NCI-H2227 treated with DMSO at 0.1 percent for 48 hours (cell line): ENCODE data around the gene XPR1.

Experiments used
- DNase-seq: peaks from one replicate; lab custom pipeline; 2025; lab: John Stamatoyannopoulos, UW

Gene XPR1

DNA sequence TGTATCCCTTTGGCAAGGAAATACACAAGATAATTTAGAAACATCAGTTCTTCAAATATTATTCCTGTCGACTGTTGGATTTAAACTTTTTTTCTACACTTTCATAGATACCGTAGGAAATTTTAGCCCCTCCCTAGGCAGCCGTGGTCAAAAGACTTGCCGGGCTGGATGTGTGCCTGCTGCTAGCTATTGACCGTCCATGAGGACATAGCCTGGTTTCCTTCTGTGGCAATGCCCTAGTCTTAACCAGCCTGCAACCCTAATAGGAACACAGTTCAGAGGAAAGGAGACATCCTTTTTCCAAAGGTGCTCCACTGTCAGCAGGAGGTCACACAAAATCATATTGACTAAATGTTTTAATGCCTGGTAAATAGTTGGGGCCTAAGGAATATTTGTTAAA is 260.4 kb downstream of the XPR1 start:
- no peak for DNase-seq

DNA sequence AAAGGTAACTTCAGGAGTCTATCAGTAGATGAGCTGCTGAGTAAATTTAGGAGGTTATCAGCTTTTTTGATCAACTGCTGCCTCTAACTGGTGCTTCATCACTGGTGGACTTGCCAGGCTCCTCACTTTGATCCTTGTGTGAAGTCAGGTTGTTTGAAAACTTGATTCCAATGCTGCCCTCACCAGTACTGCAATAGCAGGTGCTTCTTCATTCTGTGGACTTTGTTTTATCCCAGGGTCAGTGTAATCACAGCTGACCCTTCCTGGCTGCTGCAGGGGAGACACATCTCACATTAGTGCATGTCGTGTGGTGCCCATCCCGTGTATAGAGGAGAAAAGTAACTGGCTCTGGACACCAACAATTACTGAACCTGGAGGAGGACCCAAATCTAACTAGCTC is 260.9 kb downstream of the XPR1 start:
- no peak for DNase-seq

DNA sequence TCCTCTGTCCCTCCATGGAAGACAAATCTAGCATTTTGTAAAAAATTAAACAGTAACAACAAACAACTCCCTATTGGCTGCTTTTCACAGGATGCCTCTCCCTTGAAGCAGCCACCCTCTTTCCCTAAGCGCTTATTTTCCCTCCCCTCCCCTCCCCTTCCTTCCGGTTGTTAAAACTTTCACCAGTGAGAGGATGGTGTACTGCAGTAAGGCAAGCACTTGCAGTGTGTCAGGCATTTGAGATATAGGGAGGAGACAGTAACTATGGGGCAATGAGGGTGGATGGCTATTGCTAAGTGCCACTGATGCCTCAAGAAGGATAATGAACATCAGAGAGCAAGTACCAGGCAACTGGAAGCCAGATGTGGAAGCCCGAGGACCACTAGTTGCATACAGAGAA is 261.8 kb downstream of the XPR1 start:
- no peak for DNase-seq

DNA sequence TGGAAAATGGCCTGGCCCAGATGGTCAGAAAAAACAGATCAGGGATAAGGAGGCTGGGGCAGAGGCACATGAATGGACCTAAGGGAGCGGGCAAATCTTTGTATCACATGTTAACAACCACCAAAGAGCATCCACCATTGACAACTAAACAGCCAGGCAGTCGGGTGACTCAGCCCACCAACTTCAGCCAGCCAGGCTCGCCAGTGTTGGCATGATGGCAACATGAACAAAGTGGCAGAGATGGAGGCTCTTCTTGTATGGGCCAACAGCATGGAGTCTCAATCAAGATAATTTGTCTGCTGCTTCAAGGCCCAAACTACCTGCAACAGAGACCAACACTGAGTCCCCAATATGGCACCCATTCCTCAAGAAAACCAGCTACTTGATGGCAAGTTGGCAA is 264.3 kb downstream of the XPR1 start:
- DNase-seq = no peak

DNA sequence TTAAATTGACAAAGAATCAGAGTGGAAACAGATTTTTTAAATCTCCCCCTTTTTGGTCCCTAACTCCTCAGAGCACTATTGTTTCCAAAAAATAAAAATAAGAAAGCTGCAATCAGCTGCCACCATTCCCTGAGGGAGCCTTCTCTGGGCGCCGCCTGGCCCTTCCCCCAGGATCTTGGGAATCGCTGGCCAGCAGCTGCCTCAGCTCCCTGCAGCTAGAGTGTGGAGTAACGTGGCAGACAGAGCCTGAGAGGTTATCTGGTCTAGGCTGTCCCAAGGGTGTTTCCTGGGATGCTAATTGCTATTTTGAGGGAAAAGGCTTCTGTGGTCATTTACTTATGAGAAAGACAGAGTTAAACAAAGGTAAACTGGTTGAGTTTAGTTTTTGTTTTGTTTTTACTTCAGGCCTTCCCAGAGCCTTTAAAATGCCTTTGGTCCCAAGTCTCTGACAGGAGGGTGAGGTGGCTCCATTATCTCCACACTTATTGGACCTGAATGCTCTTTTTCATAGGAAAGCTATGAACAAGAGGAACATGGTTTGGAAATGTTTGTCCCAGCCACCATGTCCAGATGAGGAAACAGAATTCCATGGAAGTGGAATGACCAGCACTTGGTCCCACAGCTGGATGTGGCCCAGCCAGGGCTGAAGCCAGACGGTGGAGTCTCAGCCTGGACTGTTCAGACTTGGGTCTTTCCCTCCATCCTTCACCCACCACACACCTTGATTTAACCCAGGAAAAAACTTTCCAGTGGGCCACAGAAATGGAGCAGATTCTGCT is 266.8 kb downstream of the XPR1 start:
- no peak for DNase-seq

DNA sequence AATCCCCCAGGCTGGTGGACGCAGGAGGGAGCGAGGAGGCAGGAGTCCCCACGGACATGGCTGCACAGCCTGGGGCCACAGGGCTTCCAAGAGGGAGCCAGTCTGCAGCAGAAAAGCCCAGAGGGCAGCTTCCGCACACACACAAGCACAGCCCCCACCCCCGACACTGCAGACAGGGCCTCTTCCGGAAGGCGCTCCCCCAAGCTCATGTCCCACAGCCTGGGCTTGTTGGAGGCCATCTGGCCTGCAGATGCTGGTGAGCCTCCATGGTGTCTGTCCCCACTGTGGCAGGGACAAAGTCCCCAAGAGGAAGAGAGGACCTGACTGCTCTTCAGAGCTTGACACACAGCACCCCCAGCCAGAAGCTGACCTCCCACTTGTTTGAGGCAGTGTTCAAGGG is 267.4 kb downstream of the XPR1 start:
- no peak for DNase-seq

DNA sequence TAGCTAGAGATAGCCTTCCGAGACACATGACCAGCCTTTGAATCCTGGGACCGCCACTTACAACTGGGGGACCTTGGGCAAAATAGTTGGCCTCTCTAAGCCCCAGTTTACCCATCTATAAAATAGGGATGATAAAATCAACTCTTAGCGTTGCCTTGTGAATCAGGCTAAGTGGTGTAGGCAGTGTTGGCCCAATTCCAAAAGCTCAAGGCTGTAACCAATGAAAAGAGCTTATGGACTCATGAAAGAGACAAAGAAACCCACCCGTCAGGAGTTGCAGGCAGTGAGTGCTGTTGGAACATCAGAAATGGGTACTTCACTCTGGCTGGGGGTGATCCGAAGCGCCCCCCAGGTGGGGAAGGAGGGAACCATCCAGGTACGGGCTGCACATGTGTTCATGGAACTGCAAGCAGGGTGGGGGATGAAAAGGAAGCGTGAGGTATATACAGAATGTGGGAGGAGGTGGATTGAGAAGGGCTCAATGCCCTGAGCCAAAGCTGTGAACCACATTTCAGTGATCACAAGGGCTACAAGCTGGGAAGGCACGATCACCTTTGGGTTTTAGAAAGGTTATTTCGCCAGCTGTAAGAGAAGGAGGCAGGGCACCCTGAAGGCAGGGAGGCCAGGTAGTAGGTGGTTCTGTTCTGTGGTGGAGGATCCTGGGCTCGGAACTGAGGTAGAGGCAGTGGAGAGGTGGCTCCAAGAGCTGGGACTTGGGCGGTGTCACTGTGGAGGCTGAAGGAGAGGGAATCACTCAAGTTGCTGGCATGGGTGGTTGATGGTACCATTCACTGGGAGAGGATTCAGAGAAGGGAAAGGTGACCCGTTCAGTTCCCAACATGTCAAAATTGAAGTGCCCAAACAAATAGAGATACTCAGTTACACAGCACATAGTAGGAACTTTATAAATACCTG is 269.5 kb downstream of the XPR1 start:
- no peak for DNase-seq

DNA sequence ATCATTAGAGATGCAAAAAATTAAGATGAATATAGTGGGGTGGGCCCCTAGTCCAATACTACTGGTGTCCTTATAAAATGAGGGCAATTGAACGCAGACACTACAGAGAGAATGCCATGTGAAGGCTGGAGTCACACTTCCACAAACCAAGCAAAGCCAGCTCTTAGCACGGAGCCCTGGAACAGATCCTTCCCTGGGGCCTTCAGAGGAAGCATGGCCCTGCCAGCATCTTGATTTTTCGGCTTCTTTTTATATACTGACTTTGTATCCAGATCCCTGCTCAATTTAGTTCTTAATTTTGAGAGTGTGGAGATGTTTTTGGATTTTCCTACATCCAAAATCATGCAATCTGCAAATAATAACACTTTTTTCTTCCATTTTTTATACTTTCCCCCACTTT is 270.7 kb downstream of the XPR1 start:
- no peak for DNase-seq

DNA sequence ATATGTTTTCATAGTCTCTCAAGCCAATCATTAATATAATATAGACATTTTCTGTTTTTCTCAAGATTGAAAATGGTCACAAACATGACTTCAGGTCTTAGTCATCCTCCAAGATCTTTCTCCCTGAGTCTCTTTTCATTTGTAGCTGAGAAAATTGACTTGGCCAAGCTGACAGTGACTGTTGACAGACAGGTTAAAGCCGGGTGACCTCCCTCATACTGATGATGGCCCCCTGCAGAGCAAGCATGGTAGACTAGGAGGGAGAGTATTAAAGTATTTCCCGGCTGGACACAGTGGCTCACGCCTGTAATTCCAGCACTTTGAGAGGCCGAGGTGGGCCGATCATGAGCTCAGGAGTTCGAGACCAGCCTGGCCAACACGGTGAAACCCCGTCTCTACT is 274.1 kb downstream of the XPR1 start:
- no peak for DNase-seq

DNA sequence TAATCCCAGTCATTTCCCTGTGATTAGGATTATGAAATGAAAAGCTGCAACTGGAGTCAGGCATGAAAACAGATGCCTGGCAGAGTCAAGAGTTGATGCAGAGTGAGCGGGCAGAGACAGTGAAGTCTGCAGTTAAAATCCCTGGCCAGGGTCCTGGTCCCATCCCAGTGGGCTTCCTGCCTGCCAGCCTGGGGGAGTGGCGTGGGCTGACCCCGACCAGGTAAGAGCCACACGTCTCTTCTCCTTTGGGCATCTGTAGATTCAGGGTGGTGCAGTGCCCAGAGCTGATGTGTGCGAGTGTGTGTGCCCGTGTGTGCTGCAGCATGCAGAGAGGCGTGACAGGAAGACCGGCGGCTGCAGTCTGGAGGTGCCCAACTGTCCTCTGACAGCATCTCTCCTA is 274.7 kb downstream of the XPR1 start:
- DNase-seq = no peak

DNA sequence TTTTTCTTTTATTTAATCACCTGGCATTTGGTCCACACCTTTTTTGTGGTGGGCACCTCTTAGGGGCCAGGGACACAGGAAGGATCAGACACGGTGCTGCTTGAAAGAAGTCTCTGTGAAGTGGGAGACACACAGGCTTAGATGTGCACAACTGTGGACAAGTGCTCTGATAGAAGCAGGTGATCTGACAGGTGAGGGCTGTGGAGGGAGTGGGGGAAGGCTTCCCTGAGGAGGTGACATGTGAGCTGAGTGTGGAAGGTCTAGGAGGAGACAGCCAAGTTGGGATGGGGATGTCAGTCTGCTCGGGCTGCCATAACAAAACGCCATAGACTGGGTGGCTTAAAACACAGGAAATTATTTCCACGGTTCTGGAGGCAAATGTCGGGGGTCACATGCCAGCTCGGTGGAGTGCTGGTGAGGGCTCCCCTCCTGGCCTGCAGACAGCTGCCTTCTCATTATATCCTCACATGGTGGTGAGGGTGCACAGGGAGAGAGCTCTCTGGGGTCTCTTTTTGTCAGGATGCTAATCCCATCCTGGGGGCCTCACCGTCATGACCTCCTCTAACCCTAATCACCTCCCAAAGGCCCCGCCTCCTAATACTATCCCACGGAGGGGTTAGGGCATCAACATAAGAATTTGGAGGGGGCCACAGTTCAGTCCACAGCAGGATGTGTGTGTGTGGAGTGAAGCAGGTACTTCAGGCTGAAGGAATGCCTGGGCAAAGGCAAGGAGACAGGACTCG is 275.7 kb downstream of the XPR1 start:
- DNase-seq = no peak

DNA sequence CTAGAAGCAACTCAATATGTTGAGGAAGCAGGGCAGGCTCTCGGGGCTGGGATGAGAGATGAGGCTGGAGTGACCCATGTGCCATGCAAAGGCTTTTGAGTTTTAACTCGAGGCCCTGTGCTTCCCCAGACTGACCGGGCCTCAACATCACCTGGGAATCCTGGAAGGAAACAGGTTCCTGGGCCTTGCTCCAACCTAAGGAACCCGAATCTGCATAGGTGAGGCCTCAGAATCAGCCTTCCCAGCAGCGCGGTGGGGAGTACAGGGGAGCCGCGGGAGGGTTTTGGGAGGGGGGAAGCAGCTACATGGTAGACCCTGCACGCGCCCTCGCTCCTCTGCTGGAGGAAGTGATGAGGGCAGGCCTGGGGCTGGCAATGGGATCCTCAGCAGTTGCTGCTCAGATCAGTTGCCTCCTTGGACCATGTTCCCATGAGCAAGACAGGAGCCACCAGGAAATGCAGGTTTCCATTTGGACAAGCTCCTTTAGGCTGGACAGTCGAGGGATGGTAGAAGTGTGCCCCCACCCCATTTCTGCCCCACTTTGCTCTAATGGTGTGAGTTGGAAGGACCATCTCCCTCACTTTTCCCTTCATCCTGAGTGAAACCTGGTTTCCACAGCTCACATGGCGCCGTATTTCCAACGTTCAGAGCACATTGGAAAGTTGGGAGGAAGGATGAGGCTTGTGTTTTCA is 276.4 kb downstream of the XPR1 start:
- DNase-seq = no peak

DNA sequence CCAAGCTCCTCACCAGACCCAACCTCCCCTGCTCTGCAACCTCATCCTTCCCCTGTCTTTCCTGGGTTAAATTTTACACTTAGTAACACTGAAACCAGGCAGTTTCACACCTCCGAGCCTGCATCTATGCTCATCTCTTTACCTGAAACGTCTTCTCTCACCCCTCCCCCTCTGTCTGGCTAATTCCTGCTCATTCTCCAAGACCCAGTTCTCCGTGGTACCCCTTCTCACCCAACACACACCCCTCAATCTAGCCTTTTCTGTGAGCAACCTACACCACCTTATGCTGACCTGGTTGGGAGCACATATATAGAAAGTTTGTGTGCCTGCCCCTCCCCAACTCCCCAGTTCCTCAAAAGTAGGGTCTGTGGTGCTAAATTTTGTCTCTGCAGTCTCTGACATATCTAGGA is 277.2 kb downstream of the XPR1 start:
- DNase-seq = no peak

DNA sequence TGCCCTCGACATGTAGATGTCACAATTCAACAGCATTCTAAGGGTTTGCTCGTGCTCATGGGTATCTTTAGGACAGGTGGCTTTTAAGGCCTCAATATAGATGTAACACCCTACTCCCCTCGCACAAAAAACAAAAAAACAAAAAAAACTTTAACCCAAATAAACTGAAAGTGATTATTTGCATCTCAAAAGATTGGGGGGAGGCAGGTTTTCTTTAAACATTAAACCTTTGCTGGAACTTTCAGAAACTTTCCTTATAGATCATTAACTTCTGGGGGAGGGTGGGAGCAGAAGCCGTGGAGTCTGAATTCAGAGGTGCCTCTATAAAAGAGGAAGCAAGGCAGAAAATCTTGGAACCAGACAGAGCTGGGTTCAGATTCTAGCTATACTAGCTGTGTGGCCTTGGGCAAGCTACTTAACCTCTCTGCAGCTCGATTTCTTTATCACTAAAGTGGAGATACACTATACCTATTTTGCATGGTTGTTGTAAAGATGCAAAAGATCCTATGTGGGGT is 277.7 kb downstream of the XPR1 start:
- no peak for DNase-seq

DNA sequence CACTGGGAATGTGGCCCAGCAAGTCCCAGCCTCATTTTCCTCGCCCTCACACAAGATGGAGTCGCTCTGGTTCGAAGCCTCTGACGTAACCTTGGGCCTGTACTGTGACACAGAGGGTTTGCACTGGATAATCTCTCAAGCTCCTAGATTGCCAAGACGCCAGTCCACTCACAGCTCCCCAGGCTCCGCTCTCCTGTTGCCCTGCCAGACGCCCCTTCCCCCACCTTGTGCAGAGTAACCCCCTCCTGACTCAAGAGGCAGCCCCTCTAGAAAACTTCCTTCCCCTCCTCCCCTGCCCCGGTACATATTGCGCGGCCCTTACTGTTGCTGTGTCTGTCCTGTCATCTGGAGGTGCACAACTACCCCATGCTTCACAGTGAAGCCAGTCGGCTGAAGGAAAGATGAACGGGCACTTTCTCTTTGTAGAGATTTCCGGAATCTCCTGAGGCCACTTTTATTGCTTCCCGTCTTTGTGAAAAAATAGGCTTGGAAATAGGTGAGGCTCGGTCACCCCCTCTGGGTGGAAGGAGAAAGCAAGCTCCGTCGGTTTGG is 279.9 kb downstream of the XPR1 start:
- DNase-seq = no peak

DNA sequence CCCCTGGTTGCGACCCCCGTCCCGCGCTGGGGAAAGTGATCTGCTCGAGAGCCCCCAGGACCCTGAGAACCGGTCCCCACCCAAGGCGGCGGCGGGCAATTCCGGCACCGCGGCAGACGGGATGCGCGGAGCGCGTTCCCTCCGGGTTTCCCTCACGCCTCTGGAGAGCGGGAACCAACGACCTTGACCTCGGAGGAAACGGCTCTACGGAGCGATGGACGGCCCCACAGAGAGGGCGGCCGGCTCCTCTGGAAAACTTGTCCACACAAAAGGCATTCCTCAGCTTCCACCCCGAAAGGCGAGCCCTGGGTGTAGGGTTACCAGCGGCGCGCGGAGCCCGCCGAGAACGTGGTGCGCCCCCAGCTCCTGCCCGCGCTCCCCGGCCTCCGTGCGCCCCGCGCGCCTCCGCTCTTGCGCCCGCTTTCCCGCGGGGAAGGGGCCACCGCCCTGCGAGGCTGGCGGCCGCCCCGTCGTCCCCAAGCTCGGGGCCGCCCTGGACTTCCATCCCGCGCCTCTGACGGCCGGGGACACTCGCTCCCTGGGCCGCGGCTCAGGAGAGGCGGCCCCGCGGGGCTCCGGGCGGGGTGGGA is 280.5 kb downstream of the XPR1 start:
- no peak for DNase-seq

DNA sequence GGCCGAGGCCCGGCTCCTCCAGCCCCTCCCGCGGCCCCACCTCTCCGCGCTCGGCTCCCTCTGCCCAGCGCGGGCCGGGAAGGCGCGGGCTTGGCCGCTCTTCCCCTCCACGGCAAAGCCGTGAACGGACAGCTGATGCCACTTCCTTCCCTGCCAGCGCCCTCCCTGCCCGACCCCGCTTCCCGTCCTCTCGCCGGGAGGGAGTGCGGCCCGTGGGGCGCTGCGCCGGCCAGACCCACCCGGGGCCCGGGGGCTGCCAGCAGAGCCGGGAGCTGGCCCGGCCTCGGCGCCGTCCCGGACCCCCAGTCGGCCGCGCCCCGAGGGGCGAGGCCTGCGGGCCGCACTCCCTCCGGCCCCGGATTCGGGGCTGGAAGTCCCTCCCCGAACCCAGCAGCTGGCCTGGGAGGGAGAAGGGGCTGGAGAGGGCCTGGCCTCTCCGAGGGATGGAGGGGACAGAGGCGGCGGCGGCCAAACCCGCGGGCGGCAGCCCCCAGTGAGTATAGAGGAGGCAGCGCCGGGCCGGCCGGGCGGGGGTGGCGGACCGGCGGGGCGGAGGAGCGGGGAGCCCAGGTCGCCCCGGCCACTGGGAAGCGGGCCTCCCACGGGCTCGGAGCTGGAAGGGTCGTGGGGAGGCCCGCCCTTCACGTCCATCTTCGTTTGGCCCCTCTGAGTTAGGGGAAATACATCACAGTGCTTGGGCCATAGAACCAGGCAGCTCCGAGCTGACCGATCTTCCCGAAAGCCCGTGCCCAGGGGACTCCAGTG is 281.2 kb downstream of the XPR1 start, which contains the start of gene KIAA1614:
KIAA1614 (plus strand) TSS at position 97 of the 765 bp plus-strand sequence; CDS start at position 444, 347 bp downstream.
- no peak for DNase-seq

DNA sequence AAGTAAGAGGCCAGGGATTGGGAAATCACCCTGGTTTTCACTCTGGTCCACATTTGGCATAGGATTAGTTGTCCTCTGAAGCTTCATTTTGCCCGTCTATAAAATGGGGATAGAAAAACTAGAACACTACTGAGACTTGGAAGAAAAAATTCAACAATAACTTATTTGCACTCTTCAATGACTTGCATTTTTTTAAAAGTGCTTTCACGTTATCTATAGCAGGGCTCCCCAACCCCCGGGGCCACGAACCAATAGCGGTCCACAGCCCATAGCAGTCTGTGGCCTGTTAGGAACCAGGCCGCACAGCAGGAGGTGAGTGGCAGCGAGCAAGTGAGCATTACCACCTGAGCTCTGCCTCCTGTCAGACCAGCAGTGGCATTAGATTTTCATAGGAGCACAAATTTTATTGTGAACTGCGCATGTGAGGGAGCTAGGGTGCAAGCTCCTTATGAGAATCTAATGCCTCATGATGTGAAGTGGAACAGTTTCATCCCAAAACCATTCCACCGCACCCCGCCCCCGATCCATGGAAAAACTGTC is 283.7 kb downstream of the XPR1 start:
- no peak for DNase-seq

DNA sequence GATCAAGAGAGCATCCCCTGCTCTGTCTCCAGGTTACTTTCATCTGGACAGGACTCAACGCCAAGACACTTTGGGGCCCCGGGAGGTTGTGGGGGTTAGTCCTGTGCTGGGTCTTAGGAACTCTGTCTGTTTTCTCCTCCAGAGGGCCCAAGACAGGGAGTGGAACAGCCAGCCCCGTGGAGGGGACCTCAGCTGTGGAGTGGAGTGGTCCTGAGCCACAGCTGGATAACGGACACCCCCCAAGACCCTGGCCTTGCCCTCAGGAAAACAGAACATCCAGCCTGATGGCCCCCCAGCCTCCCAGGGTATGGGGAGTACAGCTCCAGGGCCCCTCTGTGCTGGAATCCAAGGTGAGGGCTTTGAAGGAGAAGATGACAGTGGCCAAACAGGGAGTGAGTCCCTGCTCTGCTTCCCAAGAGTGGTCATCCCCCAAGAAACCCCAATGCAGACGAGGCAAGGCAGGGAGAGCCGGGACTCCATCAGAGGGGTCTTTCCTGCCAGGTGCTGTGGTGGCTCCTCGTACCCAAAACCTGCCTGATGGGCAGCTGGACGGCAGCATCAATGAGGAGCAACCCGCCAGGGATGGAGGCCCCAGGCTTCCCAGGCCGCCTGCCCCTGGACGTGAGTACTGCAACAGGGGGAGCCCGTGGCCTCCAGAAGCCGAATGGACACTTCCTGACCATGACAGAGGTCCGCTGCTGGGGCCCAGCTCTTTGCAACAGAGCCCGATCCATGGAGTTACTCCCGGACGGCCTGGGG is 284.4 kb downstream of the XPR1 start:
- no peak for DNase-seq
